GM19240 (cell line): Measurements from ENCODE around the gene THSD4.
"Not testable (repeated sequence)": the region's sequence is repeated elsewhere in the genome, so short reads cannot be mapped to it uniquely, and the experiment has no call there.

Source experiments
- DNase-seq: peaks from one replicate; pipeline ENCODE4 v3.0.0; 2011; ENCODE audit warnings: low spot score; ENCODE audit not compliant: insufficient read length

The THSD4 gene

GRCh38 chr15:71290881-71291635 lies 175.8 kb downstream of the THSD4 start:
- DNase-seq = no peak

GRCh38 chr15:71291723-71292122 lies 176.5 kb downstream of the THSD4 start:
- no peak for DNase-seq

- DNase-seq = no peak
Observed at GRCh38 chr15:71293723-71294122, 178.5 kb downstream of the THSD4 start.

GRCh38 chr15:71294251-71294910 lies 179.1 kb downstream of the THSD4 start:
- no peak for DNase-seq

GRCh38 chr15:71294911-71295602 lies 179.8 kb downstream of the THSD4 start:
- no peak for DNase-seq

GRCh38 chr15:71295603-71296314 lies 180.5 kb downstream of the THSD4 start:
- no peak for DNase-seq

GRCh38 chr15:71296315-71296679 lies 181.0 kb downstream of the THSD4 start:
- DNase-seq = no peak

GRCh38 chr15:71301958-71302621 lies 186.8 kb downstream of the THSD4 start:
- no peak for DNase-seq

- no peak for DNase-seq
Observed at GRCh38 chr15:71302861-71303410, 187.7 kb downstream of the THSD4 start.

GRCh38 chr15:71303977-71304376 lies 188.7 kb downstream of the THSD4 start:
- no peak for DNase-seq

GRCh38 chr15:71304681-71305080 lies 189.4 kb downstream of the THSD4 start:
- no peak for DNase-seq

GRCh38 chr15:71306538-71306937 lies 191.3 kb downstream of the THSD4 start:
- no peak for DNase-seq

- DNase-seq = no peak
Observed at GRCh38 chr15:71312194-71312708, 197.0 kb downstream of the THSD4 start.

- no peak for DNase-seq
Observed at GRCh38 chr15:71312731-71313460, 197.6 kb downstream of the THSD4 start.

- no peak for DNase-seq
Observed at GRCh38 chr15:71313806-71314205, 198.5 kb downstream of the THSD4 start.

- DNase-seq = no peak
Observed at GRCh38 chr15:71314956-71315537, 199.8 kb downstream of the THSD4 start.

- DNase-seq = no peak
Observed at GRCh38 chr15:71316911-71317310, 201.6 kb downstream of the THSD4 start.

- not testable (repeated sequence) for DNase-seq
Observed at GRCh38 chr15:71319424-71319823, 204.2 kb downstream of the THSD4 start.

- DNase-seq = no peak
Observed at GRCh38 chr15:71319935-71320334, 204.7 kb downstream of the THSD4 start.

GRCh38 chr15:71323082-71323481 lies 207.8 kb downstream of the THSD4 start:
- no peak for DNase-seq
